ENCODE results near the gene ATP6V0D1. TPM values are rescaled to one million over a fixed set of nuclear protein-coding genes. Genes with fewer than 3 reads are reported as not detected.

The ATP6V0D1 gene
- total RNA-seq, 1 donor from 2014 or later: 64.3 TPM

DNA sequence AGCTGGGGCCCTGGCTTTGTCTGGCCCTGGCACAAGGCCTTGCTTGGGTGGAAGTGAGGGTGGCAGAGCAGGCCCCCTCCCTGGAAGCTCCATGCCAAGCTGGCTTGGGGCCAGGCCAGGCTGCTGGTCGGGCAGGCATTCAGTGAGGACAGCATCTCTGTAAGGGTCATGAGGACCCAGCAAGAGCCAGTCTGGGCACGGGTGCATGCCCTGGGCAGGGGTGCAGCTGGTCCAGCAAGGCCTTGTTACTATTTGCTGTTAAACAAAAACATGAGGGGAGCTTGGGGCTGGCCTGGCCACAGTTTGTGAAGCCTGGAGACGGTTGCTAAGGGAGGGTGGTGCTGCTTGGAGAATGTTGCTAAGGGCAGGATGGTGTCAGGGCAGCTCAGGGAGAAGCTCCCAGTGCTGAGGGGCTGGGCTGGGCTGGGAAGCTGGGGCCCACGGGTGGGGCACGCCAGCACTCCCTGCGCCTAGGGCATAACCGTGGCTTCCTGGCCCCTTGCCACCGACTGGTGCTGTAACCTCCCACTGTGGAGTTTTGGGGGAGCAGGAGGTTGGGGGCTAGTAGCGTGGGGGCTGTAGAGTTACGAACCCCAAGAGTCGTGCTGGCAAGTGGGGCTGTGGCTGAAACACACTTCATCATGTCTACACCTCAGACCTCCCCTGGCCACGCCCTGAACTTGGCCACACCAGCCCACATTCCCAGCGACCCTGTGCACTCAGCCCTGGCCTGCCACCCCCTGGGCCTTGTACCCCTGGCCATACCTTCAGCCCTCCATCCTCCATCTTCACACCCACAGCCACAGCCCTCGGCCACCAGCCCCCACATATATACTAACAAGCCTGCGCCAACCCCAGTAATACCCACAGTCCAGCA, 89.3 kb downstream of the ATP6V0D1 start:
- Histone ChIP-seq H3K4me1 (peaks cover 15 to 21% of the 10 kb centered on the region in 2 donors), H3K9me3 (no peaks in the 10 kb centered on the region), H3K36me3 (no peaks in the 10 kb centered on the region), H3K27ac (no peak overlapping the region), H3K4me3 (no peak overlapping the region), H3K27me3 (peaks cover 15% of the 10 kb centered on the region)
- peak in 1 of 2 donors; percentile 62 for DNase-seq (ENCODE audit: low spot score in 2 of 2)
- TF ChIP-seq, protein P1, sequence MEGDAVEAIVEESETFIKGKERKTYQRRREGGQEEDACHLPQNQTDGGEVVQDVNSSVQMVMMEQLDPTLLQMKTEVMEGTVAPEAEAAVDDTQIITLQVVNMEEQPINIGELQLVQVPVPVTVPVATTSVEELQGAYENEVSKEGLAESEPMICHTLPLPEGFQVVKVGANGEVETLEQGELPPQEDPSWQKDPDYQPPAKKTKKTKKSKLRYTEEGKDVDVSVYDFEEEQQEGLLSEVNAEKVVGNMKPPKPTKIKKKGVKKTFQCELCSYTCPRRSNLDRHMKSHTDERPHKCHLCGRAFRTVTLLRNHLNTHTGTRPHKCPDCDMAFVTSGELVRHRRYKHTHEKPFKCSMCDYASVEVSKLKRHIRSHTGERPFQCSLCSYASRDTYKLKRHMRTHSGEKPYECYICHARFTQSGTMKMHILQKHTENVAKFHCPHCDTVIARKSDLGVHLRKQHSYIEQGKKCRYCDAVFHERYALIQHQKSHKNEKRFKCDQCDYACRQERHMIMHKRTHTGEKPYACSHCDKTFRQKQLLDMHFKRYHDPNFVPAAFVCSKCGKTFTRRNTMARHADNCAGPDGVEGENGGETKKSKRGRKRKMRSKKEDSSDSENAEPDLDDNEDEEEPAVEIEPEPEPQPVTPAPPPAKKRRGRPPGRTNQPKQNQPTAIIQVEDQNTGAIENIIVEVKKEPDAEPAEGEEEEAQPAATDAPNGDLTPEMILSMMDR (IDR thresholded peaks at IDR 0.05): no peak
- intact Hi-C loops (cut with DNase I): loop anchor here (10.0 kb wide), 1 partner anchor 107 kb away; no protein-coding TSS in a partner anchor

GRCh38 chr16:67390816-67391423, 90.0 kb downstream of the ATP6V0D1 start:
- DNase-seq (ENCODE audit: low spot score in 2 of 2): no peak
- Histone ChIP-seq H3K4me3 (no peak overlapping the region), H3K27ac (no peak overlapping the region), H3K27me3 (peaks cover 15% of the 10 kb centered on the region), H3K4me1 (peaks cover 12 to 19% of the 10 kb centered on the region in 2 donors), H3K9me3 (no peaks in the 10 kb centered on the region), H3K36me3 (no peaks in the 10 kb centered on the region)
- TF ChIP-seq, protein P1 (IDR thresholded peaks at IDR 0.05): no peak
- intact Hi-C loops (cut with DNase I): loop anchor here (10.0 kb wide), 1 partner anchor 106 kb away; no protein-coding TSS in a partner anchor

DNA sequence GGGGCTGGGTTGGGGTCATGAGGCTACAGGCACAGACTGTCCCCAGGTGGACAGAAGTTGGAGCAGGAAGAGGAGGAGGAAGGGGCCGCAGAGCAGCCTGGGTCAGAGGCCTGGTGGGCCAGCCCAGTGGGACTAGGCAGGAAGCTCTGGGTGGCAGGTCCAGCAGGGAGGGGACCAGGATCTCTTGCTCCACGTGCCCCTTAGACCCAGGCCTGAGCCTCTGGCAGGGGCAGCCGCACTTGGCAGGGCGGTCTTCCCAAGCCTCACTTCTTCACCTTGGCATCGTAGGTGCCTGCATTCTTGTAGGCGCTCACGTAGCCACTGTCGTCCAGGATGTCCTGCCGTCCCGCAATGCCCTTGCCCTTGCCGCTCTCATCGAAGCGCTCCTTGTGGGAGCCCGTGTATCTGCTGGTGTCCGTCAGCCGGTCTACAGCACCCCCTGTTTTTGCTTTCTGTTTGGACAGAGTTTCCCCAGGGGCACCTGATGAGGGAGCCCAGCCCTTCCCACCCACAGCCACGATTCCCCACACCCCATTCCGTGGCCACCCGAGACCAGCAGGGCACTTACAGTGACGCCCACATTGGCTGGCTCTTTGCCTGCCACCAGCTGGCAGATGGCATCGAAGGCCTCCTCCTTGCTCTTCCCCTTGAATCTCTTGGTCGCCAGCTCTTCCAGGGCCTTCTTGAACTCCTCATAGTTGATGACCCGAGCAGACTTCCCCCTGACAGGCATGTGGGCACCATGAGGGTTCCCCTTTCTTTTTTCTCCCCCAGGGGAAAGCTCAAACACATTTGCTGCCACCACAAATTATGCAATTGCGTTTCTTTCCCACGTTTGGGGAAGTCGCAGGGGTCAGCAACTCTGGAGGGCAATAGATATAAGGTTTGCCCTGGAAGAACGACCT, 90.8 kb downstream of the ATP6V0D1 start:
- Histone ChIP-seq H3K27me3 (peaks cover 13% of the 10 kb centered on the region), H3K9me3 (no peaks in the 10 kb centered on the region), H3K36me3 (no peaks in the 10 kb centered on the region), H3K4me1 (peaks cover 12 to 19% of the 10 kb centered on the region in 2 donors), H3K4me3 (no peak overlapping the region), H3K27ac (no peak overlapping the region)
- TF ChIP-seq, protein P1 (IDR thresholded peaks at IDR 0.05): no peak
- intact Hi-C loops (cut with DNase I): loop anchor here (10.0 kb wide), 1 partner anchor 105 kb away; no protein-coding TSS in a partner anchor
- peak; percentile 31 to 70 for DNase-seq (ENCODE audit: low spot score in 2 of 2)

DNA sequence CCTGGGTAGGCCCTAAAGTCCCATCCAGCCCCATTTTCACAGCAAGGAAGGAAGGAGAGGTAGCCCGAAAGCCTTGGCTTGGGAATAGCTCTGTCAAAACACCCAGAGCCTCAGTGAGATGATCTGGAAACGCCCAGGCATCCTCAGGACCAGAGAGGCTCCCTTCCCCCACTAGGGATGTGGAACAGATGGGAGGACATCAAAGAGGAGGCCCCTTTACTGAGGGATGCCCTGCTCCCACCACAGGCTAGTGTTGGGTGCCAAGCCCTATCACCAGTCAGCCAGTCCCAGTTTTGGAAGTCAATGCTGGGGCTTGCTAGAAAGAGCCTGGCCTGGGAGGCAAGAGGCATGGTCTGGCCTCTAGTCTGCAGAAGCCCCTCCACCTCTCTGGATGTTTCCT, 92.4 kb downstream of the ATP6V0D1 start:
- TF ChIP-seq, protein P1 (IDR thresholded peaks at IDR 0.05): no peak
- Histone ChIP-seq H3K36me3 (no peaks in the 10 kb centered on the region), H3K4me1 (peaks cover 5 to 8% of the 10 kb centered on the region in 2 donors), H3K9me3 (no peaks in the 10 kb centered on the region), H3K27ac (no peak overlapping the region), H3K4me3 (no peak overlapping the region), H3K27me3 (peaks cover 6% of the 10 kb centered on the region)
- intact Hi-C loops (cut with DNase I): no loop called here
- peak in 1 of 2 donors; percentile 46 for DNase-seq (ENCODE audit: low spot score in 2 of 2)

DNA sequence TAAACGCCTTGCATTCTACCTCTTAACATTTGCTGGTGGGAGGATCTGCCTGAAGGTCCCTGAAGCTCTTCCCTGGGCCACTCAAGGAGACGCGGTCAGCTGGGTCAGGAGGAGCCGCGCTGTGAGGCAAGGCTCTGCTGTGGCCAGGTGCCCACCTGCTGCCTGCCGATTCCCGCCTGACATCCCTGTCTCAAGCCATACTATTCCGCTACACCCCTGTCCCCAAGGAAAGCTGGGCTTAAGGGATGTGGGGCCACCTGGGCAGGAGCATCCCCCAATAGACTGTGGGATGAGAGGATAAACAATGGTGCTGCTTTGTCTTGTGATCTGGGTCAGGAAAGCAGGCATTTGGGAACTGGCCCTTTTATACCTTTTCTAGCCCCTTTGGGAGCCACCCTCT, 92.8 kb downstream of the ATP6V0D1 start:
- Histone ChIP-seq H3K4me3 (no peak overlapping the region), H3K36me3 (no peaks in the 10 kb centered on the region), H3K27ac (no peak overlapping the region), H3K4me1 (peaks cover 3 to 5% of the 10 kb centered on the region in 2 donors), H3K9me3 (no peaks in the 10 kb centered on the region), H3K27me3 (peaks cover 3% of the 10 kb centered on the region)
- TF ChIP-seq, protein P1 (IDR thresholded peaks at IDR 0.05): no peak
- intact Hi-C loops (cut with DNase I): no loop called here
- DNase-seq (ENCODE audit: low spot score in 2 of 2): peak in 1 of 2 donors; percentile 34

Data from ascending aorta (tissue), 2 donors.